GM12891 (cell line): ENCODE data around the gene ARHGEF12.

Experiments
- POLR2A ChIP-seq: IDR thresholded peaks from 2 replicates; pipeline ENCODE4 v1.6.1; 2011; ENCODE audit warnings: low read depth, low read length, control low read depth
- POLR2AphosphoS5 ChIP-seq: IDR thresholded peaks from 2 replicates; pipeline ENCODE4 v1.6.1; 2011; ENCODE audit warnings: low read depth, low read length, control low read depth
- POU2F2 ChIP-seq: IDR thresholded peaks from 2 replicates; pipeline ENCODE4 v1.6.1; 2011; ENCODE audit warnings: low read depth, mild to moderate bottlenecking, control low read depth, low read length, moderate library complexity
- TAF1 ChIP-seq: IDR thresholded peaks from 2 replicates; pipeline ENCODE4 v1.6.1; 2011; ENCODE audit warnings: low read depth, low read length, control low read depth

- TF ChIP-seq TAF1 (no peak), POU2F2 (no peak), POLR2A (no peak), POLR2AphosphoS5 (no peak)
These were observed 38.9 kb downstream of the ARHGEF12 start for GRCh38 chr11:120375076-120375475.
